HL-60/S4 treated with phorbol 12-myristate 13-acetate at 8.2 ng/mL for 4 days and 3 days (cell line): ENCODE measurements around the gene HSPB7.
"Not testable (repeated sequence)": the region's sequence is repeated elsewhere in the genome, so short reads cannot be mapped to it uniquely, and the experiment has no call there.

Experiments
- in situ Hi-C: fragments of 300-500 bp; cut with MboI; formaldehyde crosslinking; loops from 2 replicates; pipeline ENCODE4 v1.15.0; 2022; ENCODE audit warnings: low sequenced_read_pairs

The HSPB7 gene

GRCh38 chr1:15985611-15986297 is 32.1 kb downstream of the HSPB7 start:
- in situ Hi-C loops: no loop called here

- in situ Hi-C loops: no loop called here
Measured at GRCh38 chr1:15983275-15983674, 34.6 kb downstream of the HSPB7 start.

GRCh38 chr1:15981679-15982078 is 36.2 kb downstream of the HSPB7 start:
- in situ Hi-C loops: no loop called here

- in situ Hi-C loops: not testable (repeated sequence)
Measured at GRCh38 chr1:15977947-15978346, 39.9 kb downstream of the HSPB7 start.

- in situ Hi-C loops: no loop called here
Measured at GRCh38 chr1:15975805-15976680, 41.8 kb downstream of the HSPB7 start, which contains the start of gene ZBTB17. Gene ZBTB17, minus strand, starts transcription at chr1:15976101. Its CDS starts 27,606 bp downstream, at chr1:15948495.

- in situ Hi-C loops: no loop called here
Measured at GRCh38 chr1:15975358-15975804, 42.5 kb downstream of the HSPB7 start.

- in situ Hi-C loops: no loop called here
Measured at GRCh38 chr1:15974855-15975254, 43.0 kb downstream of the HSPB7 start.

GRCh38 chr1:15973772-15974171 is 44.1 kb downstream of the HSPB7 start:
- in situ Hi-C loops: no loop called here

GRCh38 chr1:15972409-15972808 is 45.4 kb downstream of the HSPB7 start:
- in situ Hi-C loops: no loop called here

GRCh38 chr1:15970911-15971310 is 46.9 kb downstream of the HSPB7 start:
- in situ Hi-C loops: no loop called here

GRCh38 chr1:15969321-15969880 is 48.4 kb downstream of the HSPB7 start:
- in situ Hi-C loops: no loop called here

GRCh38 chr1:15968172-15968571 is 49.7 kb downstream of the HSPB7 start:
- in situ Hi-C loops: no loop called here

- in situ Hi-C loops: no loop called here
Measured at GRCh38 chr1:15966956-15967344, 50.9 kb downstream of the HSPB7 start.

- in situ Hi-C loops: no loop called here
Measured at GRCh38 chr1:15966081-15966955, 51.5 kb downstream of the HSPB7 start.

GRCh38 chr1:15965228-15965767 is 52.5 kb downstream of the HSPB7 start:
- in situ Hi-C loops: no loop called here
